ENCODE data around the gene DCDC1.

- TF ChIP-seq POLR2AphosphoS5 (IDR thresholded peaks at IDR 0.05) (no peak), CTCF (IDR thresholded peaks at IDR 0.05) (no peak)
These were observed 249.1 kb downstream of the DCDC1 start for GRCh38 chr11:31120428-31120827.

Data from suprapubic skin (tissue), 3 donors.